GM19468 (cell line): Measurements from ENCODE around the gene OR10V1.
"Not testable (repeated sequence)": the region's sequence is repeated elsewhere in the genome, so short reads cannot be mapped to it uniquely, and the experiment has no call there.

Experiments used
- ATAC-seq: cut with Tn5 transposase; IDR thresholded peaks from one replicate; pipeline ENCODE4 v1.9.1; 2021; ENCODE audit warnings: mild to moderate bottlenecking, moderate library complexity, moderate number of reproducible peaks; ENCODE audit not compliant: unreplicated experiment; ENCODE audit errors: extremely low read depth

OR10V1 gene

GRCh38 chr11:59716051-59716450 is 2.4 kb upstream of the OR10V1 start:
- no peak for ATAC-seq

- no peak for ATAC-seq
These were observed 3.4 kb downstream of the OR10V1 start for GRCh38 chr11:59710136-59710847.

DNA sequence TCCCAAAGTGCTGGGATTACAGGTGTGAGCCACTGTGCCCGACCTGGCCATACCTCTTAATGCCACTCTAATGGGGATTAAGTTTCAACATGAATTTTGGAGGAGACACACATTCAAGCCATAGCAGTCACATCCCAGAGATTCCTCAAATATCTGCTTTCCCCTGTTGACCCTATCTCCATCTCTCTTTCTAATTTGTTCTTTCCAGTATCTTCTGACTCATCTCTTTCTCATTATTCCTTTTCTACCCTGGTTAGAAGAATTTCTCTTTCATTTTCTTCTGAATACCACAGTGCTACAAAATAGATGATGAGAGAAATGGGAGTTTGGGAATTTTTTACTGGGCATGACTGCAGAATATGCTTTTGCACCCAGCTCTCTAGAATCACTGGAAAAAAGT is 5.1 kb downstream of the OR10V1 start:
- no peak for ATAC-seq

GRCh38 chr11:59707371-59707770 is 6.3 kb downstream of the OR10V1 start:
- no peak for ATAC-seq

- ATAC-seq: no peak
These were observed 6.9 kb downstream of the OR10V1 start for GRCh38 chr11:59706518-59707285.

DNA sequence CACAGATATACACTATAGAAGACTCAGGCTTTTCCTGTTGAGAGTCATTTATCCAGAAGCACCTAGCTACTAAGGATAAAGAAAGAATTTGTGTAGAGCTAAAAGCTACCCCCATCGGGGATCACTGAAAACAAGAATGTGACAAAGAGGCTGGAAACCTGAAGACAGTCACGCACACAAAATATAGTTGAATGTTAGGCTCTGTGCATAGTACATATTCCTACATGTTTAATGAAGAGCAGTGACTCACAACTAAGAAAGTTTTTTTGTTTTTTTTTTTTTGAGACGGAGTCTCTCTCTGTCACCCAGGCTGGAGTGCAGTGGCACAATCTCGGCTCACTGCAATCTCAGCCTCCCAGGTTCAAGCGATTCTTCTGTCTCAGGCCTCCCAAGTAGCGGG is 8.4 kb downstream of the OR10V1 start:
- no peak for ATAC-seq

DNA sequence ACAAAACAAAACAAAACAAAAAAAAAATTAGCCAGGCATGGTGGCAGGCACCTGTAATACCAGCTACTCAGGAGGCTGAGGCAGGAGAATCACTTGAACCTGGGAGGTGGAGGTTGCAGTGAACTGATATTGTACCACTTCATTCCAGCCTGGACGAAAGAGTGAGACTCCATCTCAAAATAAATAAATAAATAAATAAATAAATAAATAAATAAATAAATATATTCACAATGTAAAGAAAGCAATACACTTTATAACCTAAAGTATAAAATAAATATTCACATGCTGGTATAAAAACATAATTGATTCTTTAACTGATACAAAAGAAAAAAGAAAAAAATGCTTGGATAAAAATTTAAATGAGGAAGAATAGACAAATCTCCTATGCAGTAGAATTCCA is 10.1 kb downstream of the OR10V1 start:
- not testable (repeated sequence) for ATAC-seq

DNA sequence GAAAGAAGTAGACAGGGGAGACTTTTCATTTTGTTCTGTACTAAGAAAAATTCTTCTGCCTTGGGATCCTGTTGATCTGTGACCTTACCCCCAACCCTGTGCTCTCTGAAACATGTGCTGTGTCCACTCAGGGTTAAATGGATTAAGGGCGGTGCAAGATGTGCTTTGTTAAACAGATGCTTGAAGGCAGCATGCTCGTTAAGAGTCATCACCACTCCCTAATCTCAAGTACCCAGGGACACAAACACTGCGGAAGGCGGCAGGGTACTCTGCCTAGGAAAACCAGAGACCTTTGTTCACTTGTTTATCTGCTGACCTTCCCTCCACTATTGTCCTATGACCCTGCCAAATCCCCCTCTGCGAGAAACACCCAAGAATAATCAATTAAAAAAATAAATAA is 13.5 kb downstream of the OR10V1 start:
- ATAC-seq: not testable (repeated sequence)

DNA sequence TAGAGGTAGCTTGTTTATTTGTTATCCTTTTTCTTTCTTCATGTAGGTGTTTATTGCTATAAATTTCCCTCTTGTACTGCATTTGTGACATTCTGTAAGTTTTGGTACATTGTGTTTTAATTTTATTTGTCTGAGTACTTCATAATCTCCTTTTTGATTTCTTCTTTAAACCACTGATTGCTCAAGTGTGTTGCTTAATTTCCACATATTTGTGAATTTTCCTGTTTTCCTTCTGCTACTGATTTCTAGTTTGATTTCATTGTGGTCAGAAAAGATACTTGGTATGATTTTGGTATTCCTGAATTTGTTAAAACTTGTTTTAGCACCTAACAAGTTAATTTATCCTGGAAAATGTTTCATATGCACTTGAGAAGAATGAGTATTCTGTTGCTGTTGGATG is 15.1 kb downstream of the OR10V1 start:
- no peak for ATAC-seq

DNA sequence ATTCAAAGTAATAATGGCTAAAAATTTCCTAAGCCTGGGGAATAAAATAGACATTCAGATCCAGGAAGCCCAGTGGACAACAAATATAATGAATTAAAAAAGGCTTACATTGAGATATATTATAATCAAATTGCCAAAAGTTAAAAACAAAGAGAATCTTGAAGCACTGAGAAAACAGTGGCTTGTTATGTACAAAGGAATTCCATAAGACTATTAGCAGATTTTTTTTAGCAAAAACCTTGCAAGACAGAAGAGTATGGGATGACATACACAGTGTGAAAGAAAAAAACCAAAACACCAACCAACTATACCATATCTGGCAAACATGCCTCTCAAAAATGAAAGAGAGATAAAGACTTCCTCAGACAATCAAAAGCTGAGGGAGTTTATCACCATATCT is 20.7 kb downstream of the OR10V1 start:
- ATAC-seq: no peak

- ATAC-seq: no peak
These were observed 22.5 kb downstream of the OR10V1 start for GRCh38 chr11:59691156-59691555.

DNA sequence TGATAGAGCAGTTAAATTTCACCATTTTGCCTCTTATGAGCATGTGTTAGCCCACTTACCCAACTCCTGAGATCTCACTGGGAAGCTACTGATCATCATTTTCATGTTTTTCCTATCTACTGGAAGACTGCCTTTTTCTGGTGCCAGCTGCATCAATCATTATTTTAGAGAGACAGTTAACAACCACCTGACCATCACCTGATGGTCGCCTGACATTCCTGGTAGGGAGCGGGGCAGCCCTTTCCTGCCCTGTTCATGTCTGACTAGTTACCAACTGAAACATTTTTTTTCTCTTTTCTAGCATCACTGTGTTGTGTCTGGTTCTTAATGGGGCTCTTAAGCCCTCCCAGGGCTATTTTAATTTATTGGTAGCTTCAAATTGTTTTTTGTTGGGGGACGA is 24.6 kb downstream of the OR10V1 start:
- ATAC-seq: no peak

- not testable (repeated sequence) for ATAC-seq
These were observed 32.4 kb downstream of the OR10V1 start for GRCh38 chr11:59681260-59681725.

DNA sequence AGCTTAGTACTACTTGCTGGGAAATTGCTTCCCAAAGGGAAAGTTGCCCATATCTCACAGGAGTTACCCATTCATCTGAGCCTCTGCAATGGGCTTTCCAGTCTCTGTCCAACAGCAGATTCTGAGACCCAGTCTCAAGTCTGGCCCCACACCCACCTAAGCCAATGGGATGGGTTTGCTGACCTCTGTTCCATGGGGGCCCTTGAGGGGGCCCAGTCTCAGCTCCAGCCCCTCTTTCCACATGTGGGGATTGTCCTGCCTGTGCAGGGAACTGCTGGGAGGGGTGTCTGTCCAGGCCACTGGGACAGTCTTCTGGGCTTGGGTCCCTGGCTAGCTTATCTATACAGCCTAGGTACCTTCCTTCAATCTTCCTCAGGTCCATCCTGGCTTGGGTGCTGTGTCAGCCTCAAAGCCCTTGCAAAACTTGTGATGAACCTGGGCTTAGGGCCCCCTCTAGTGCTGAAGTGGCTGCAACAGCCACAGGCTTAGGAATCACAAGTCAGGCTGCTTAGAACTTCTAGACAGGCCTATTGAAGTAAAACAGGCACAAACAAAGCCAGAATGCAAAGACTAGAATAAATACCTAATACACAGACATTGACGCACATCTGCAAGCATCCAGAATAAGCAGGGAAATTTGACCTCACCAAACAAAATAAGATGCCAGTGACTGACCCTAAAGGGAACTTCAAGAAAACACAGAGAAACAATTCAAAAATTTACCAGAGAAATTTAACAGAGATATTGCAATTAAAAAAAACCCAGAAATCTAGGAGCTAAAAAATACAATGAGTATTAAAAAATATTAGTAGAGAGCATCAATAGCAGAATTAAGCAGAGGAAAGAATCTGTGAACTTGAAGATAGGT is 33.1 kb downstream of the OR10V1 start:
- ATAC-seq: peak; percentile 82

DNA sequence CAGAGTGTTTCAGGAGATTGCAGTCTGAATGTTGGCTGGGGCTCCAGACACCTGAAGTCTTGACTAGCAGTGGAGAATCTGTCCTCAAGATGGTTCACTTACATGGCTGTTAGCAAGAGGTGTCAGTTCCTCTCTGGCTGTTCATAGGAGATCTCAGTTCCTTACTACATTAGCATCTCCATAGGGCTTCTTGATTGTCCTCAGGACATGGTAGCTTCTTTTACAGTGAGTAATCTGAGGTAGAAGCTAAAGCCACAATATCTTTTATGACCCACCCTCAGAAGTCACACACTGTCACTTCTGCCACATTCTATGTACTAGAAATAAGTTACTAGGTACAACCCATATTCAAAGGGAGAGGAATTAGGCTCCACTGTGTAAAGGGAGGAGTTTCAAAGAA is 34.3 kb downstream of the OR10V1 start:
- no peak for ATAC-seq

DNA sequence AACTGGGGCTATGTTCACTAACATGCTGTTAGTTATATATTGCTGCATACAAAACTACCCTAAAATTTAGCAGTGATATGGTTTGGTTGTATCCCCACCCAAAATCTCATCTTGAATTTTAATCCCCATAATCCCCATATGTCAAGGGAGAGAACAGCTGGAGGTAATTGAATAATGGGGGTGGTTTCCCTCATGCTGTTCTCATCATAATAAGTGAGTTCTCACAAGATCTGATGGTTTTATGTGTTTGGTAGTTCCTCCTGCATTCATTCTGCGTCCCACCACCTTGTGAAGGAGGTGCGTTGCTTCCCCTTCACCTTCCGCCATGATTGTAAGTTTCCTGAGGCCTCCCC is 34.9 kb downstream of the OR10V1 start:
- no peak for ATAC-seq

DNA sequence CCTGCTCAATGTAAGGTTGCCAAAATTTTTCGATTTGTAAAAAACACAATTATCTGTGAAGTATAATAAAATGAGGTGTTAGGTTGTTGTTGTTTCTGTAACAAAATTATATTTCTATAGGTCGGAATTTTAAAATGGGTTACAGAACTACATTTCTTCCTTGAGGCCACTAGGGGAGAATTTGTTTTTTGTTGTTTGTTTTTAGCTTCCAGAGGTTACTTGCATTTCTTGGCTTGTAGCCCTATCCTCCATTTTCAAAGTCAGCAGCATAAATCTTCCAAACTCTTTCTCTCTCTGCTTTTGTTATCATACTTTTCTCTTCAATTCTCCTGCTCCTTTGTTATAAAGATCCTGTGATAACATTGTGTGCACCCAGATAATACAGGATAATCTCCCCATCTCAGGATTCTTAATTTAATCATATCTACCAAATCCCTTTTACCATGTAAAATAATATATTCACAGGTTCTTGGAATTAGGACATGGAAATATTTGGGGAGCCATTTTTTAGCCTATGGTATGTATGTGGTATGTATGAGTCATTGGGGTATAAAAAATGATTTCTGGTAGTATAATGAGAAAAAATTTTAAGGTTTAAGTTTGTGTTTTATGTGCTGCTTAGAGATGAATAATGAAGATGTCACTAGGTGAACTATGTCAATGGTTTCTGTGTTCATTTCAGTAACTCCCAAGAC is 35.4 kb downstream of the OR10V1 start:
- ATAC-seq: no peak

DNA sequence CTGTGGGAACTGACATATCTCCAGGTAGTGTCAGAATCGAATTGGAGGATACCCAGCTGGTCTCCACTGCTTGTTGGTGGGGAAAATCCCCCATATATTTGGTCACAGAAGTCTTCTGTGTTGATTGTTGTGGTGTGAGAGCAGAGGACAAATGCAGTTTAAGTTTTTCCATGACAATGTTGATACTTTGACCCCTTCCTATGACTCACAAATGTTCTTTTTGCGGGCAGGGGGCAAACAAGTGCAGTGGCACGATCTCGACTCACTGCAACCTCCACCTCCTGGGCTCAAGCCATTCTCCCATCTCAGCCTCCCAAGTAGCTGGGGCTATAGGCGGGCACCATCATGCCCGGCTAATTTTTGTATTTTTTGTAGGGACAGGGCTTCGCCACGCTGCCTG is 37.4 kb downstream of the OR10V1 start:
- no peak for ATAC-seq

GRCh38 chr11:59674291-59674690 is 39.4 kb downstream of the OR10V1 start:
- no peak for ATAC-seq

GRCh38 chr11:59673291-59673690 is 40.4 kb downstream of the OR10V1 start:
- ATAC-seq: no peak
